Activated T-cell treated with anti-CD3 and anti-CD28 coated beads, Interleukin-2, amount 50 U/mL, for 24 hours (primary cell): ENCODE data around the gene DTX1.

ENCODE experiments used
- DNase-seq: peaks from one replicate; pipeline ENCODE4 v3.0.0-alpha.2; 2020
- H3K27ac Mint-ChIP-seq: 2 replicates; pipeline ENCODE4 v1.8.0; 2020; ENCODE audit warnings: mild to moderate bottlenecking, mixed read lengths
- H3K27me3 Mint-ChIP-seq: 2 replicates; pipeline ENCODE4 v1.8.0; 2020; ENCODE audit warnings: mixed read lengths
- H3K36me3 Mint-ChIP-seq: 2 replicates; pipeline ENCODE4 v1.8.0; 2020; ENCODE audit warnings: low read depth, mixed read lengths
- H3K4me1 Mint-ChIP-seq: 2 replicates; pipeline ENCODE4 v1.8.0; 2020; ENCODE audit warnings: low read depth, mixed read lengths
- H3K4me3 Mint-ChIP-seq: 2 replicates; pipeline ENCODE4 v1.8.0; 2020; ENCODE audit warnings: mild to moderate bottlenecking, moderate library complexity, mixed read lengths
- H3K9me3 Mint-ChIP-seq: 2 replicates; pipeline ENCODE4 v1.8.0; 2020; ENCODE audit warnings: mixed read lengths

Gene DTX1

DNA sequence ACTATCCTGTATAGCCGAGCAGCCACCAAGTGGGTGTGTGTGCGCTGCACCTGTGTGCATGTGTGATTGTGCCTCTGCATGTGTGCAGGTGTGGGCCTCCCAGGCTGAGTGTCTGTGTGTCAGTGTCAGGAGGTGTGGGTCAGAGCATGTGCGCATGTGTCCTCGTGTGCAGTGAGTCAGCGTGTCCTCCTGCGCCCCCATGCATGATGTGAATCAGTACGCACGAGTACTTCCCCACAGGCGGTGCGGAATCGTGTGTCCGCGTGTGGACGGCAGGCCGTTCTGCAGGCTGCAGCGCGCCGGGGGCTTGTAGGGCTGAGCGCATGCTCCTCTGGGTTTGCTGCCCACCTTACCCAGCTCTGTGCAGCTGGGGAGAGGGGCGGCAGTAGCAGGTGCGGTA lies 34.2 kb downstream of the DTX1 start:
- DNase-seq = no peak
- H3K27ac Mint-ChIP-seq = no peak overlapping the region
- H3K4me1 Mint-ChIP-seq = peaks cover 78% of the 10 kb centered on the region
- no peaks in the 10 kb centered on the region for H3K27me3 Mint-ChIP-seq
- H3K9me3 Mint-ChIP-seq = no peaks in the 10 kb centered on the region
- no peak overlapping the region for H3K4me3 Mint-ChIP-seq
- no peaks in the 10 kb centered on the region for H3K36me3 Mint-ChIP-seq

DNA sequence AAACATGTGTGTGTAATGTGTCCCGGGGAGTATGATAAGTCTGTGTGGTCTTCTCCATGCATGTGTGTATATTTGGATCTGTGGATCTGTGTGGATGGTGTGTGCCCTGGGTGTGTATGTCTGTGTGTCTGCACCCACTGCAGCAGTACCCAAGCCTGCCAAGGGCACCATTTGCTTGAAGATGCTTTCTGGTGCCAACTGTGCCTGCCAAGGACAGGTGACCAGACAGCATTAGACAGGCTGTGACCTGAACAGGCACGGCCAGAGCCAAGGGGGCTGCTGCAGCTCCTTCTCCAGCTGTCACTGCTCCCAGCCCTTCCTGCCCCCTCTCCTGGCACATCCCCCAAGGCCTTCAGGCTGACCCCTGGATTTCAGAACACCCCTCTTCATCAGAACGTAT lies 35.0 kb downstream of the DTX1 start:
- Mint-ChIP-seq H3K27ac (peak overlapping the region; percentile 20), H3K4me1 (peaks cover 72% of the 10 kb centered on the region), H3K4me3 (no peak overlapping the region), H3K9me3 (no peaks in the 10 kb centered on the region), H3K36me3 (no peaks in the 10 kb centered on the region), H3K27me3 (no peaks in the 10 kb centered on the region)
- DNase-seq = no peak

GRCh38 chr12:113092607-113093408 lies 36.3 kb downstream of the DTX1 start:
- no peak overlapping the region for H3K4me3 Mint-ChIP-seq
- no peak for DNase-seq

GRCh38 chr12:113093409-113094101 lies 37.0 kb downstream of the DTX1 start:
- H3K27ac Mint-ChIP-seq = no peak overlapping the region
- H3K9me3 Mint-ChIP-seq = no peaks in the 10 kb centered on the region
- no peak overlapping the region for H3K4me3 Mint-ChIP-seq
- H3K4me1 Mint-ChIP-seq = peaks cover 58% of the 10 kb centered on the region
- no peak for DNase-seq
- H3K36me3 Mint-ChIP-seq = no peaks in the 10 kb centered on the region
- no peaks in the 10 kb centered on the region for H3K27me3 Mint-ChIP-seq

More at GRCh38 chr12:113092607-113093408, 36.3 kb downstream of the DTX1 start:
- Mint-ChIP-seq H3K36me3 (no peaks in the 10 kb centered on the region), H3K27ac (no peak overlapping the region), H3K4me1 (peaks cover 59% of the 10 kb centered on the region), H3K27me3 (no peaks in the 10 kb centered on the region), H3K9me3 (no peaks in the 10 kb centered on the region)

DNA sequence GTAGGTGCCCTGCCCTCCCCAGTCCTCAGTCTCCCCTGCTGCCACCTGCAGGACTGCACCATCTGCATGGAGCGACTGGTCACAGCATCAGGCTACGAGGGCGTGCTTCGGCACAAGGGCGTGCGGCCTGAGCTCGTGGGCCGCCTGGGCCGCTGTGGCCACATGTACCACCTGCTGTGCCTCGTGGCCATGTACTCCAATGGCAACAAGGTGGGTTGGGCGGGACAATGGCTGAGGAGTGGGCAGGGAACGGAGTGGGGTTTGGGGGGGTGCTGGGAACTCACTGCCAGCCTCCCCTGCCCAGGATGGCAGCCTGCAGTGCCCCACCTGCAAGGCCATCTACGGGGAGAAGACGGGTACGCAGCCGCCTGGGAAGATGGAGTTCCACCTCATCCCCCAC lies 38.2 kb downstream of the DTX1 start:
- H3K27me3 Mint-ChIP-seq = no peaks in the 10 kb centered on the region
- H3K27ac Mint-ChIP-seq = no peak overlapping the region
- no peak overlapping the region for H3K4me3 Mint-ChIP-seq
- no peaks in the 10 kb centered on the region for H3K36me3 Mint-ChIP-seq
- no peak for DNase-seq
- peaks cover 53% of the 10 kb centered on the region for H3K4me1 Mint-ChIP-seq
- no peaks in the 10 kb centered on the region for H3K9me3 Mint-ChIP-seq

DNA sequence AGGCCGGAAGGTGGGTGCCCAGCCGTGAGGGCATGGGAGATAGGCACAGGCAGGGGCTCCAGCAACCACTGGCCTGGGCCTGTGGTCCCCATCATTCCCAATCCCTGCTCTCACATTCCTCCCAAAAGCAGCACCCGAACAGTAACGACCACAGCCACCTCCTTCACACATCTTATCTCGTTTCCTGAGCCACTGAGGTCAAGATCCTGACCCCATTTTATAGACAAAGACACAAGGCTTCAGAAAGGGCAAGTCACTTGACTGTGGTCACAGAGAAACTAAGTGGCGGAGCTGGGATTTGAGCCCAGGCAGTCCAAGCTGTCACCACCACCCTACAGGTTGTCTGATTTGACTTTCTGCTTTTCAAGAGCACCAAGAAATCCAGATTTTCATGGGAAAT lies 38.9 kb downstream of the DTX1 start:
- no peak overlapping the region for H3K27ac Mint-ChIP-seq
- H3K36me3 Mint-ChIP-seq = no peaks in the 10 kb centered on the region
- no peak for DNase-seq
- no peaks in the 10 kb centered on the region for H3K27me3 Mint-ChIP-seq
- peaks cover 46% of the 10 kb centered on the region for H3K4me1 Mint-ChIP-seq
- no peaks in the 10 kb centered on the region for H3K9me3 Mint-ChIP-seq
- H3K4me3 Mint-ChIP-seq = no peak overlapping the region

GRCh38 chr12:113096675-113097461 lies 40.3 kb downstream of the DTX1 start:
- no peak for DNase-seq
- Mint-ChIP-seq H3K36me3 (no peaks in the 10 kb centered on the region), H3K4me3 (no peak overlapping the region), H3K4me1 (peaks cover 31% of the 10 kb centered on the region), H3K9me3 (no peaks in the 10 kb centered on the region), H3K27ac (no peak overlapping the region), H3K27me3 (no peaks in the 10 kb centered on the region)

DNA sequence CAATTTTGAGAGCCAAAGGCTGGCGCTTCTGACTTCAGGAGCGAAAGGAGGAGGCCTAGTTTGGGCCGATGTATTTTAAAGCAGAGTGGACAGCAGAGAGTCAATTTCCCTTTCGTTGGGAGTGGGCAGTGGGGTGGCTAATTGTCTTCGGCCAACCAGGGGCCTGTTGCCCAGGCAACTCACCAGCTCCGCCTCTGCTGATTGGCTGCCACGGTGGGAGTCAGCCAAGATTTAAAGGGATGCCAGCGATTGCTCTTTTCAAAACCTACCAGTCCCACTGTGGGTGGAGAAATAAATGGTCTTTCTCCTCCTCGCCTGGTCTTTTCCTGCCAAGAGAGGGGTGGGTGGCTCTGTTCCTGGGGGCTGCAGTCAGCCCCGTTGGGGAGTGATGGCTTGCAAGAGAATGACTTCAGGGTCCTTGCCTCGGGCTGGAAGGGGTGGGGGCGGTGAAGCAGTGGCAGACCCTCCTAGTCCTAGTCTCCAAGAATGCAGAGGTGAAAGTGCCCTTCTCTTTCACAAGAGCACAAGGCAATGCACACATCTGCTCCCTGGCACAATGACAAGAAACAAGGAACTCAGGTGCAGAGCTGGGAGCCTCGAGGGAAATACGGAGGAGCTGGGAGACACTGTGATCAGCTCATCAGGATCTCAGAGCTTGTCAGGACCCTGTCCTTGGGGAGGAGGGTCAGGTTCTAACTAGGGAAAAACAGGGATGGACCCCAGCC lies 41.3 kb downstream of the DTX1 start:
- no peaks in the 10 kb centered on the region for H3K9me3 Mint-ChIP-seq
- H3K4me1 Mint-ChIP-seq = peaks cover 21% of the 10 kb centered on the region
- H3K36me3 Mint-ChIP-seq = no peaks in the 10 kb centered on the region
- no peak overlapping the region for H3K4me3 Mint-ChIP-seq
- H3K27ac Mint-ChIP-seq = no peak overlapping the region
- H3K27me3 Mint-ChIP-seq = no peaks in the 10 kb centered on the region
- DNase-seq = no peak

GRCh38 chr12:113098441-113099028 lies 42.0 kb downstream of the DTX1 start:
- Mint-ChIP-seq H3K27me3 (no peaks in the 10 kb centered on the region), H3K27ac (no peak overlapping the region), H3K9me3 (no peaks in the 10 kb centered on the region), H3K36me3 (no peaks in the 10 kb centered on the region), H3K4me3 (no peak overlapping the region), H3K4me1 (peaks cover 21% of the 10 kb centered on the region)
- peak; percentile 83 for DNase-seq

GRCh38 chr12:113099364-113099763 lies 42.8 kb downstream of the DTX1 start:
- no peak overlapping the region for H3K4me3 Mint-ChIP-seq
- no peak overlapping the region for H3K27ac Mint-ChIP-seq
- H3K36me3 Mint-ChIP-seq = no peaks in the 10 kb centered on the region
- peaks cover 25% of the 10 kb centered on the region for H3K4me1 Mint-ChIP-seq
- no peaks in the 10 kb centered on the region for H3K27me3 Mint-ChIP-seq
- no peak for DNase-seq
- H3K9me3 Mint-ChIP-seq = no peaks in the 10 kb centered on the region

DNA sequence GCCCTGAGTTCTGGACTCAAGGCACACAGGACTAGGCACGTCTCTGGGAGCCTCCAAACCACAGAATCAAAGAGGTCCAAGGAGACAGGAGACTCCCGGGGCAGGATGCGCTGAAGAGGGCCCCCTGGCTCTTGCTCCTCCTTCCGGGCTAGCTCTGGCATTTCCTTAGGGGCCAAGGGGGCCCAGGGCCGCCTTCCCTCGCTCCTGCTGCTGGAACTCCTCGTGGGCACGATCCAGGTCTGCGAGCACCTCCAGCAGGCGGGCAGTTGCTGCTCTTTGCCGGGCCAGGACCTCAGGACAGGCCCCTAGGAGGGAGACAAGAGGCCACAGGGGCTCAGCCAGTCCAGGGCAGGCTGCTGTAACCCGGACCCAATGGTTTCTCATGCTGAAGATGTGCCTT lies 43.2 kb downstream of the DTX1 start:
- no peak overlapping the region for H3K27ac Mint-ChIP-seq
- H3K36me3 Mint-ChIP-seq = no peaks in the 10 kb centered on the region
- H3K4me1 Mint-ChIP-seq = peaks cover 25% of the 10 kb centered on the region
- H3K27me3 Mint-ChIP-seq = no peaks in the 10 kb centered on the region
- DNase-seq = no peak
- H3K4me3 Mint-ChIP-seq = no peak overlapping the region
- no peaks in the 10 kb centered on the region for H3K9me3 Mint-ChIP-seq

DNA sequence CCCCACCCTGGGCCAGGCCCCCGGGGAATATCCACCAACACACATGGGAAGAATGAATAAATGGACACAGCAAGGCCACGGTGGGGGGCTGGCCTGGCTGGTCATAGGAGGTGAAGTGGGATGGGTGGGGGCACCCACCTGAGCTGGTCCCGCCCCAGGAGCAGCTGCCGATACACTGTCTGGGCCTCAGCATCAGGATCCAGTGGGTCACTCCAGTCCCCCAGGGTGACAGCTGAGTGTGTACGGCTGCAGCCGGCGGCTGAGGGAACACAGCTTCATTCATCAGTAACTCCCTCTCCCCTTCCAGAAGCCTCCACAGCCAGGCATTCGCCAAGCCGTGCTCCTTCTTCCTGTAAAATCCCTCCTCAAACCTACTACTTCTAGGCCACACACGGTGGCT lies 45.2 kb downstream of the DTX1 start:
- Mint-ChIP-seq H3K36me3 (no peaks in the 10 kb centered on the region), H3K27ac (no peak overlapping the region), H3K27me3 (no peaks in the 10 kb centered on the region), H3K4me1 (peaks cover 21% of the 10 kb centered on the region), H3K9me3 (no peaks in the 10 kb centered on the region), H3K4me3 (no peak overlapping the region)
- no peak for DNase-seq

DNA sequence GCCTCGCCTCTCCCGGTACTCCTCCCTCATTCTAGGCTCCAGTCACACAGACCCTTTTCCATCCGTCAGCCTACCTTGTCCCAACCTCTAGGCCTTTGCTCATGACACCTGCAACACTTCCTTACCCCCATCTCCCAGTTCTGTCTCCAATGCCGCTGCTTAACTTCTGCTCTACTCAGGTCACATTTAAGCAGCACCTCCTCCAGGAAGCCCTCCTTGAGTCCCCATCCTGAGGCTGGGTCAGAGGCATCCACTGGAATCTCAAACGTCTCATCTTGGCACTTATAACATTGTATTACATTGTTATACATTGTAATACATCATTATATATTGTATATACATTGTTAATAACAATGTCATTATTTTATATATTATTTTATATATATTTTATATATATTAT lies 46.3 kb downstream of the DTX1 start:
- Mint-ChIP-seq H3K9me3 (no peaks in the 10 kb centered on the region), H3K27me3 (no peaks in the 10 kb centered on the region), H3K36me3 (no peaks in the 10 kb centered on the region), H3K4me3 (no peak overlapping the region), H3K27ac (peak overlapping the region; percentile 1), H3K4me1 (peaks cover 21% of the 10 kb centered on the region)
- DNase-seq = no peak
